Measurements from ENCODE around the gene FXYD2.

Gene FXYD2

DNA sequence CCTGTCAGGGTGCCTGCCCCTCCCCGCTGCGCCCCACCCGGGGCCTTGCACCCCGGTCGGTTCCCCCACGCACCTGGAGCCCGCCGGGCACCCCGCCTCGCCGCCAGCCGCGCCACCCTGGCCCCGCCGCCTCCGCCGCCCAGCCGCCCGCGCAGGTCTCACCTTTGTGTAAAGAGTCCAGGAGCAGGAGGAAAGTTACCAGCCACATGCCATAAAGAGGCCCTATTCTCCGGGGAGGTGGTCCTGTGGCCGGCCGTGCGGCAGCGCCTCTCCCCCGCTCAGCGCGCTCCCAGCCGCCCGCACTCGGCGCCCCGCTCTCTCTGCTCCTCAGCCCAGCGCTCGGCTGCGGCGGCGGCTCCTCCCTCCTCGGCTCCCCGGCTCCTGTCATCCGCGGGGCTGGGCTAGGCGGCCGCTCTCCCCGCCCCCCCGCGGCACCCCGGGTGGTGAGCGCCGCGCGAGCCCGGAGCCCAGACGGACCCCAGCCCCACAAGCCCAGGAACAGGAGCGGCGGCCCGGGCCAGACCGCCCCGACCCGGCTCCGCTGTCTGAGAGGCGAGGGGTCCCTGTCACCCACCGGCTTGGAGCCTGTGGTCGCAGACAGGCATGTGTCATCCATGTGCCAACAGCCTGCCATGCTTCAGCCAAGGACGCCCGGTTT, 27.5 kb downstream of the FXYD2 start, which contains the start of gene DSCAML1:
Gene DSCAML1 (minus strand): TSS at position 345 of the 658 bp plus-strand sequence. CDS start 137 bp downstream, at position 208.
- DNase-seq (ENCODE audit: low read depth in 2 of 2), result no peak

DNA sequence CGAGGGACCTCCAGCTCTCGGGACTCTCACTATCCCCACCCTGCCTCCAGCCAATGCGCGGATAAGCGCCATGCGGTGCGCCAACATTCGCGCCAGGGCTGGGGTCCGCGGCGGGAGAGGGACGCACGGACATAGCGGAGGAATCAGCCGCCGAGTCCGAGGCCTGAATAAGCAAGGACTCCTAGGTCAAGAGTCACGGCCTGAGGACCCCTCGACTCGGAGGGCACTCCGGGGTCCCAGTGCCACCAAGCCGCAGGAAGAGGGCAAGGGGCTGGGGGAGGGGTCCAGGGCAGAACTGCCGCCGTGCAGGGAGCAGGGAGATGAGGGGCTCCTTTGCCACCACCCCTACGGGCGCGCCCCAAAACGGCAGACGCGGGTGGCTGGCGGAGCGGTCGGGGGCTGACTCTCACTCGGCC, 28.1 kb downstream of the FXYD2 start:
- no peak for DNase-seq (ENCODE audit: low read depth in 2 of 2)

DNA sequence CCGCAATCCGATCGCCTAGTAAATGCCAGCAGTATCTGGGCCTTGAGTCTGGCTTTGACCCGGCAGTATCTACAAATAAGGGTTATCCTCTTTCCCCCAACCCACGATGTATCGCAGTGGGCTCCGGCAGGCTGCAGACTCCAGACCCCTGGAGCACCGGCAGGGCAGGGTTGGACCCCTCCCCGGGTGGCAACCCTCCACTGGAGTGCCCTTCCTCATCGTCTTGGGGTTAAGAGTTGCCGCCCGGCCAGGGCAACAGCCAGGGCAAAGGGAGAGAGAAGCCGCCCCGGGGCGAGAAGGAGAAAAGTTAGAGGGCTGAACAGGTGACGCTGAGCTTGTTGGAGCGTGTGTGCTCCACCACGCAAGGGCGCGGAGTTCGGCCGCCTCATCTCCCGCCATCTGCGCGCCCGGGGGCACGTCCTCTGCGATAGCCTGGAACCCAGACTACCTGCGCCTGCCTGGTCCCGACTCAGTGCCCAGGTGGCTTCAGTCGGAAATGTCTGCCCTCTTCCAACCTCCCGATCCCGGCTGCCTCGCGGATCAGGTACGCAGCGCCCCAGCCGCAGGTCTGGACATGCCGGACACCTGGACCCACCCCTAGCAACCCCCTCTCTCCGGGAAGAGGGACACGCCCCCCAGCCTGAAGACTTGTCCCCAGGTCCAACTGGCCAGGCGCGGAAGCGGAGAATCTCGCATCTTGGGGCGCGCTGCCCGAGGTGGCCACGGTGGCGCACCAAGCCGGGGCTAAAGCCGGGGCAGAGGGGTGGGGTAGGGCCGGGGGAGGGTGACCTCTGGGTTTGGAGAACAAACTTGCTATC, 28.7 kb downstream of the FXYD2 start:
- no peak for DNase-seq (ENCODE audit: low read depth in 2 of 2)

DNA sequence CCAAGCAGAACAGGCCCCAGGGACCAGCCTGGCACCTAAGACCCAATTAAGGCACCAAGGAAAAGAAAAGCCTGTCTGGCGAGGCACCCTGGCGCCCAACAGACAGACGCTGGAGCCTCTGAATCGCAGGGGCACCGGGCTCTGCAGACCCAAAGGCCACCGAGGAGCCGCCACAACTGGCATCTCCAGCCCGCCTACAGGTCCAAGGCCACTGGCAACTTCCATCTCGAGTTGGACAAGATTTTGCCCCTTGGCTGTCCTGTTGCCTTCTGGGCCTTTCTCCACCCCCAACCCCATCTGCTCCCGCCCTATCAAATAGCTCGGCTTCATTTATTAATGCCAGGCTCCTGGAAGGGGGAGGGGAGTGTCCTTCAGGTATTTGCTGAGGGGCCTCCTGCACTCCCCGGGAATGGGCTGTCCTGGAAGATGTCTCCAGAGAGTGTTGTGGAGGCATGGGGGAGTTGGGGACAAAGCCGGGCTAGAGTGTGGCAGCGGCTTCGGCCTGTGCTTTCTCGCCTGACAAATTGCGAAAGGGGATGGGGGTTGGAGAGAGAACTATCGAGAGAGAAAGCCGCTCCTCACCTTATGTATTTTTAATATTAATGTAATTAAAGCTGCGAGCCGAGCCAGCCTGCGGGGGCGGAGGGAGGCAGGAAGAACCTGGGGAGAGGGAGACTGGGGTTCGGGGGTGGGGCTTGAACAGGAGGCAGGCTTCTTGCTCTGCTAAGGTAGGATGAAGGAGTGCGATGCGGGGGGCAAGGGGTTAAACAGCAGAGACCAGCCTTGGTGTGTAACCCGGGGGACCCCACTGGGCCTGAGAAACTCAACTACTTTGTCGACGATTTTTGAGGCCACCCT, 29.5 kb downstream of the FXYD2 start:
- no peak for DNase-seq (ENCODE audit: low read depth in 2 of 2)

DNA sequence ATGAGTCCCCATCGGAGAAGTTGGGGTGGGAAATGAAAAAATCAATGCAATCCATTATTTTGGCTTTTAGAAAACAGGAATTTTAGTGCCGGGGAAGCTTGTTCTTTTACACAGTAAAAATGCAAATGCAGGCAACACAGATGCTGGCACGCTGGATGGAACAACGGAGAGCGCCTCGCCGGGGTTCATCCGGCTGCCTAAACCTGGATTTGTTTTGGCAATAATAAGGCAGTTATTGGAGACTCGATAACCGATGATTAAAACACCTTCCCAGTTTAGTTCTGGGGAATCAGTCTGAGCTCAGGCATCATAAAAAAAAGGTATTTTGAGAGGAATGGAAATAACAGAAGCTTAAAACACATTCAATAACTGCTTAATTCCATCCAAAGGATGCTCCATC, 30.4 kb downstream of the FXYD2 start:
- no peak for DNase-seq (ENCODE audit: low read depth in 2 of 2)

DNA sequence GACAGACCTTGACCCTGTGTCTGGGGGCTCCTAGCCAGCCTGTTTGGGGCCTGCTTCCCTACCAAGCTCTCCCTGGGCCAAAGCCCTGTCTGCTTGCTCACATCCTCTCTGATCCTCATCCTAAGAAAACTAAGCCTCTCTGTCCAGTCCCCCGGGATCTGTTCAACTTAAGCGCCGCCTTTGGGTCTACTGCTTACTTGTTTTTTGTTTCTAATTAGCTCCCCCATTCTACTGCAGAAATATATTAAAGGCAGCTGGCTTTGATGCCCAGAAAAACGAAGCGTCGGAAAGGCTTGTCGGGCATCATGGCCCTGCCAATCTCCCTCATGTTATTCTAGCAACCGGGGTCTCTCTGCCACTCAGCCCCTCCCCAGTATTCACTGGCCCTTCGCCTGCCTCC, 31.0 kb downstream of the FXYD2 start:
- DNase-seq (ENCODE audit: low read depth in 2 of 2), result no peak

DNA sequence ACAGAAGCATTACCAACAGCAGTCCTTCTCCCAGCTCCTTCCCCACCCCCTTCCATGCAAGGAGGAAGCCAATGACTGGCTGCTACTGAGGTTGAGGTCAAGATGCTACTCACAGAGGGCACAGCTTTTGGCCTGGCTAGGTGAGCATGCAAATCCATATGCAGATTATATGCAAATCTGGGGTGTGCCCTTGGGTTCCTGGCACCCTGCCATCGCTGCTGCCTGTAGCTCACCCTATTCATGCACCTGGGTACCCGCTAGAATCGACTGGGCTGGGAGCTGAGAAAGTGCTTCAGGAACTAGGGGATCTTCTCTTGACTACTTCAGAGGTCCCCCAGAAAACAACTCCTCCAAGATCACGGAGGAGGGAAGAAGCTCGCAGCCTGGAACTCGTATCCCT, 31.6 kb downstream of the FXYD2 start:
- DNase-seq (ENCODE audit: low read depth in 2 of 2), result no peak

DNA sequence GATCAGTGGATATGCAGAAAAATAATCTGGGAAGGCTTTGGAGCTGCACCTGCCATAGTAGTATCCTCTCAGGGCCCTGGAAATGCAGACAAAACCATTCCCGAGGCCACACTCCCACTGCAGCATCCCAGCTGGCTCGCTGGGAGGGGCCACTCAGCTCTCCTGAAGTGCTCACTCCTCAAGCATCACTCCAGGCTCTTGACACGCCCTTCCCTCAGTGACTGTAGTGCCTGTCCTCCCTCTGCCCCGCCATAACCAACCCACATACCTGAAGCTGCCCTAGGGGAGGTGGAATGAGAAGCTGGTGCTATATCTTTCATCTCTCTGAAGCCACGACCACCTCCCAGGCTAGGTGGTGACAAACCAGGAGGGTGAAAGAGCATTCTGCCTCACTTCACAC, 32.3 kb downstream of the FXYD2 start:
- no peak for DNase-seq (ENCODE audit: low read depth in 2 of 2)

DNA sequence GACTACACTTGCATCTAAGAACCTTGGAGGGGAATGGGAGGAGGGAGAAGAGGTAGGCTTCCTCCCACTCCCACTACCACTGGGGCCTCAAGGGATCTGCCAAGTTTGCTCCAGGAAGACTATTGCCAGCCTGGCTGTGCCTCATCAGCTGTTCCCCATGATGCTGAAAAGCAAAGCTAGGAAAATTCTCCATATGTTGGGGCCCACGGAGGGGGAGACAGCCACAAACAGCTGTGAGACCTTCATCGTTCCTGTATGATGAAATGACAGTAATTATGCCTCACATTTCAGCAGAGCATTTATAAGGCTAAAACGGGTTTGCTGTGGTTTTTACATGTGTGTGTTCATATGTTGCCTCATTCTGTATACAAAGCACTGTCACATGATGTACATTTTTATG, 34.3 kb downstream of the FXYD2 start:
- no peak for DNase-seq (ENCODE audit: low read depth in 2 of 2)

DNA sequence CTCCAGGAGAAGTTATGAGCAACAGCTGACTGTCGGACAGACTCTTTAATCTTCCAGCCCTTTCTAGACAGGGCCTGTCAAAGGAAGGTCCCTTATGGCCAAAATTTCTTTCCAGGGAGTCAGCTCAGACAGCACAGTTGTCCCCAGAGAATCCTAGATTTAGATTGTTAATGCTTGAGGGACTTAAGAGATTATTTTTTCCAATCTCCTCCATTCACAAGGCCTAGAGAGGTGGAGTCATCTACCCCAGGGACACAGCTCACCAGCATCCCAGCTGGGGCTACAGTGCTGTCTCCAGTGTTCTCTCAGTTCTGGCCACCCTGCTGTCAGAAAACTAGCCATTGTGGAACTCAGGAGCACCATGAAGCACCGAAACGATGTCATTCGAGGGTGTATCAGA, 35.3 kb downstream of the FXYD2 start:
- no peak for DNase-seq (ENCODE audit: low read depth in 2 of 2)

DNA sequence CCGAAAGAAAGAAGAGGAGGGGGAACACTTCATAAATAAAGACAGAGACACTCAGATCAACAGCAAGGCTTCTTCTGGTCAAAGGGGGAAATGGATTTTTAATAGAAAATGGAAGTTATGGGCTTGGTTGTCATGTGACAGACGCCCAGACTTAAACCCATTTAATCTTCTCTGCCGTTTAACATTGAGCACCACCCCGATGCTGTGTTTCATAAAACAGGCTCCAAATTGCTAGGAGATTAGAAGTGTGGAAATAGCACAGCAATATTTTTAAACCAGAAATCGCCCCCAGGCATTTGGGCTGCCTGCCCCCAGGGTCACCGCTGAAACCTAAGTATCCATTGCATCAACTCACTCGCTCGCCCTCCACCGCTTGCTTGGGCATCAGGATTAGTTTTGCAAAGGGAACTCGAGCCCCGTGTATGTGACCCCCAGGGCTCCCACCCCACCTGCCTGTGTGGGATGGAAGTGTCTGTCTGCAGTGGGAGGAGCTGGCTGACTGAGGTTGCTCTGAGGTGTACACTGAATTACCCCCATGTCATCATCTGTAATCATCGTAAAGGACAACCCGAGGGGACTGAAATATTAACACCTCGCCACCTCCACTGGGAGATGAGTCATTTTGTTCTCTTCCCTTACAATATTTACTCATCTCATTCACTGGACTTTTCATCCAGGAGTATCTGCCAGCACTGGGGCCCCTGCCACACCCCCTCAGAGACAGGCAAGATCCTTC, 38.2 kb downstream of the FXYD2 start:
- DNase-seq (ENCODE audit: low read depth in 2 of 2), result no peak

DNA sequence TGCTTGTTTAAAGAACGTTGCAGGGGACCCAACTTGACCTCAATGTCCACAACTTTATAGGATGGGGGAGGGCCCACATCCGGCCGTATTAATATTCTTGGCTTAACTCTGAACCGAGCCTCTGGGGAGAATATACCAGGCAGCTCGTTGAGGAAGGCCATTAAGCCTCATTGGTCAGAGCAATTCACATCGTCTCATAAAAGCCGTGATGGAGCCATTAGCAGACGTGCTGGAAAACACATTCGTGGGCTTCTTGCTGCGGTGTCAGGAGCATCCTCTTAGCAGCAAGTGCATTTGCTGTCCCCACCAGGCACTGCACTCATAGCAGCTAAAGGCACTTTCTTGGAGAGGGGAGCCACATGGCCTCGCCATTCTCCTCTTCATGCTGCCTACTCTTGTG, 42.4 kb downstream of the FXYD2 start:
- DNase-seq (ENCODE audit: low read depth in 2 of 2), result no peak

DNA sequence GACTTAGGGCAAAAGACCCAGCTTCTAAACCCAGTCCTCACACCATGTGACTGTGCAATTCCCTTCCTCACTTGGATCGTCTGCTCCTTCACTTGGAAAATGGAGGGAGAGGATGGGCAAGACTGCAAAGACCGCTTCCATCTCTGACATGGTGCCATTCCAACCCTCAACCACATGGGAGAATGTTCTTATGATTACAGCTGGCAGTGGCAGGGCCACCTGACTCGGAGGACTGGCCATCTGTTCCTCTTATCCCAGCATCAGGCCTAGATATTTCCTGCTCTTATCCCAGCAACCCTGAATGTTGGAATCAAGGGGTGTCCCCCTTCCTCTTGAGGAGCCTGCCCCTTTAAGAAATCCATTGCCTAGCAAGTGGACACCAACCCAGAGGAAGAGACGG, 42.9 kb downstream of the FXYD2 start:
- DNase-seq (ENCODE audit: low read depth in 2 of 2), result no peak

DNA sequence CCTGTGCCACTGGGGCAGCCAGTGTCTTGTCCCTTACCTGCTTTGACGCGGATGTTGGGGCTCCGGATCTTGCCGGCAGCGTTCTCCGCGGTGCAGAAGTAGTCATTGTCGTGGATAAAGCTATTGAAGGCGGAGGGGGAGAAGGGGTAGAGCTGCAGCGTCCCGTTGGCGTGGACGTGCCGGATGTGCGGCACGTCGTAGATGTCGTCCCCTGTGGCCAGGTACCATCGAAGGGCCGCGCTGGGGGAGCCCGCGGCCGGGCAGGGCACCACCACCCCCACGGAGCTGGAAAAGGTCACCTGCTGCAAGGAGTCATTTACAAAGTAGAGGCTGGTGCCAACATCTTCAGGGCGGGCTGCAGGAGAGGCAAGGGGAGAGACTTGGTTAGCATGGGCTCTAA, 44.1 kb downstream of the FXYD2 start:
- DNase-seq (ENCODE audit: low read depth in 2 of 2), result no peak

DNA sequence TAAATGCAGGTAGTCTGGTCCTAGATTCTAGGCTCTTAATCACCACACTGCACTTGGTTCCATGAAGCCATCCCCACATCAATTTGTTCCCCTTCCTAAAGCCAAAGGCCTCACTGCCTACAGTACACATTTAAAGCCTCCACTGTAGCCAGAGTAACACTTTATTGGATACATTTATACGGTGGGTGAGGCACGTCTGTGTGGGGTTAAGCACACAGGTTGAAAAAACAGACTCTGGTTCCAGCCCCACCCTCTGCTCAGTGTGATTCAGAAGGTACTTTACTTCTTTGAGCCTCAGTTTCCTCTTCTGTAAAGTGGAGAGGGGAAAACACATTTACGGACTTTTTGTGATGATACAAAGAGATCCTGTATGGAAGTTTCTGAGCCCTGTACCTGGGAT, 50.0 kb downstream of the FXYD2 start:
- no peak for DNase-seq (ENCODE audit: low read depth in 2 of 2)

DNA sequence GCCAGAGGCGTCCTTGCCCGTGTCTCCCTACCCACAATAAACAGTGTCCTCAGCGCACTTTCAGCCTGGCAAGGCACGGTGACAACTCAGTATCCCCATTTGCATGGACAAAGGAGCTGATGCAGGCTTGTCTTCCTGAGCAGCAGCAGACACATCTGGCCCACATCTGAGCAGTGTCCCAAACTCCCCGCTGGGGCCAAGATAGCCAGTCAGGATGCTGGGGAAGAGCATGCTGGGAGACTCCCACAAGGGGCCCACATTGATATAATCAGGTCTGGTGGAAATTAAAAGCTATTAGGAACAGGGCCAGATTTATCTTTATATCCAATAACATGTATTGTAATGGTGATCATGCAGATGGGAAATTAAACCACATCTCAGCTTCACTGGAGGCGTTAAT, 52.2 kb downstream of the FXYD2 start:
- no peak for DNase-seq (ENCODE audit: low read depth in 2 of 2)

DNA sequence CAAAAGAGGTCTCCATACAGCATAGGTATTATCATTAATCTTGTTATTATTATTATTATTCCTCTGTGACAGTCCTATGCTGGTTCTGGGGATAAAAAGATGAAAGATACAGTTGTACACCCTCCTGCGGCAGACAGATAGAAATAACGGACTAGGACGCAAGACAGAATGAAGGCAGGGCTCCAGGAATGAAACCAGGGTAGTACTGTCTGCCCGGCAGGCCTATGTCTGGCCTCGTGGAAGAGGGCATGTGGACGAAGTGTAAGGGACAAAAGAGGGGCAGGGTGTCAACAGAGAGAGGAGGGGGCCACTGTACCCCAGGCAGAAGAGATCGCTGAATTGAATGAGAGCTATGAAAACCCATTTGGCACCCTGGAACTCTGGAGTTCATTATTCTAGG, 52.7 kb downstream of the FXYD2 start:
- DNase-seq (ENCODE audit: low read depth in 2 of 2), result no peak

DNA sequence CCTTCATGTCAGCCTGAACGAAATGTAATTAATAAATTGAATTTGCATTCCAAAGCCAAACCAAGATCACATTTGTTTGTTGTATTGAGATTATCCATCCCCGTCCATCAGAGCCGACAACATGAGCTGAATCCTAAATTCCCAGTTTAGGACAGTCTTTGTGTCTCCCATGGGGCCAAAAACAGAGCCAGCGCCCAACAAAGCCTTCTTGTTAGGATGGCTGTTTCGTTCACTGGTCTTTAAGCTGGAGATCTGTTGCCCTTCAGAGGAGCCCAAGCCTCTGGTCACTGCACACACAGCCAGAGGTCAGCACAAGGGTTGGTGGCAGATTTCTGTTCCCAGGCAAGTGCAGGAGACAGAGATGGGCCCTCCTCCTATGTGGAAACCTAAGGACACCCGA, 53.3 kb downstream of the FXYD2 start:
- no peak for DNase-seq (ENCODE audit: low read depth in 2 of 2)

DNA sequence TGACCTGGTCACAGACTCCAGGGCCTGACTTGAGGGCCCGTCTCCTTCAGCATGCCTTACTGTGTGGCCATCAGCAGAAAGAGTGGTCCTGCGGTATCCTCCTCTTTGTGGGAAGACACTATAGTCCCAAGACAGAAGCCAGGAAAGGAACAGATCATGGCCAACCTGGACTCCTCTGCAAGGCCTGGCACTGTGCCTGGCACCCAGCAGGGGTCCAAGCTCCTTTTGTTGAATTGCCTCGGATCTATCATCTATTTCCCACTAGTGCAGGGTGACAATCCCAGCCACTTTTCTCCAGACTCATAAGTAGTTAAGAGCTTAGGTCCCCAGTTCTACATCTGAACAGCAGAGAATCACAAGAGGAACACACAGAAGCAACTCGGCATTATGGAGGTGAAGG, 54.5 kb downstream of the FXYD2 start:
- DNase-seq (ENCODE audit: low read depth in 2 of 2), result no peak
